CD14-positive monocyte (primary cell): ENCODE measurements around the gene STK32C. TPM values are rescaled to one million over a fixed set of nuclear protein-coding genes. Genes with fewer than 3 reads are reported as not detected.

Source experiments
- DNase-seq, 3 donors: peaks; one replicate each; pipeline ENCODE4 v3.0.0-alpha.2; 2011 to 2022
- H2AFZ ChIP-seq: 2 replicates; pipeline ENCODE4 v1.6.0; 2012; ENCODE audit warnings: mild to moderate bottlenecking, low read depth, low read length, inconsistent platforms; ENCODE audit not compliant: insufficient read depth, poor library complexity, severe bottlenecking
- H3K27ac ChIP-seq, 2 donors: 1 replicate in 1 of 2; 2 replicates in 1 of 2; pipeline ENCODE4 v1.5.1; 2012 to 2013; ENCODE audit warnings: low read length in 2 of 2, control low read depth in 1 of 2, inconsistent platforms in 1 of 2, low read depth in 1 of 2, mild to moderate bottlenecking in 1 of 2
- H3K27me3 ChIP-seq, 2 donors: one replicate each; pipeline versions ENCODE4 v1.6.0 to v1.6.1; 2011 to 2013; ENCODE audit warnings: low read length in 2 of 2; ENCODE audit not compliant: control insufficient read depth in 2 of 2, insufficient read depth in 2 of 2
- H3K36me3 ChIP-seq, 2 donors: replicated peaks in 1 of 2; 1 replicate in 1 of 2; 2 replicates in 1 of 2; pipeline versions ENCODE4 v1.5.1 to v1.6.1; 2012 to 2013; ENCODE audit warnings: low read length in 2 of 2, control low read depth in 1 of 2, inconsistent platforms in 1 of 2, mild to moderate bottlenecking in 1 of 2; ENCODE audit not compliant: insufficient read depth in 2 of 2, control insufficient read depth in 1 of 2
- H3K4me1 ChIP-seq, 2 donors: 1 replicate in 1 of 2; 2 replicates in 1 of 2; pipeline versions ENCODE4 v1.5.1 to v1.6.1; 2012 to 2013; ENCODE audit warnings: low read length in 2 of 2, control low read depth in 1 of 2, inconsistent platforms in 1 of 2, mild to moderate bottlenecking in 1 of 2, moderate library complexity in 1 of 2; ENCODE audit not compliant: insufficient read depth in 2 of 2, control insufficient read depth in 1 of 2
- H3K4me2 ChIP-seq: replicated peaks from 2 replicates; pipeline ENCODE3; 2012; ENCODE audit warnings: low read length, moderate library complexity, mild to moderate bottlenecking; ENCODE audit not compliant: poor library complexity, severe bottlenecking; ENCODE audit errors: extremely low read depth
- H3K4me3 ChIP-seq, 3 experiments: fragments of 200-600 bp in 1 of 3; sonication (generic) in 1 of 3; replicated peaks in 1 of 3; 1 replicate in 2 of 3; 2 replicates in 1 of 3; pipeline ENCODE4 v1.5.1; 2011 to 2013; ENCODE audit warnings: low read length in 3 of 3, mild to moderate bottlenecking in 3 of 3, control low read depth in 2 of 3, low read depth in 2 of 3, inconsistent platforms in 1 of 3, moderate library complexity in 1 of 3
- H3K79me2 ChIP-seq: 2 replicates; pipeline ENCODE4 v1.6.0; 2012; ENCODE audit warnings: mild to moderate bottlenecking, control low read depth, inconsistent platforms, low read length, moderate library complexity; ENCODE audit not compliant: insufficient read depth
- H3K9ac ChIP-seq: 2 replicates; pipeline ENCODE4 v1.6.0; 2017; ENCODE audit warnings: low read length, mild to moderate bottlenecking; ENCODE audit not compliant: insufficient read depth, poor library complexity, severe bottlenecking
- H3K9me3 ChIP-seq, 2 donors: replicated peaks in 1 of 2; 1 replicate in 1 of 2; 2 replicates in 1 of 2; pipeline versions ENCODE4 v1.5.1 to v1.6.1; 2012 to 2013; ENCODE audit warnings: low read length in 2 of 2, control low read depth in 1 of 2; ENCODE audit not compliant: control insufficient read depth in 1 of 2, insufficient read depth in 1 of 2
- H4K20me1 ChIP-seq: 2 replicates; pipeline ENCODE4 v1.6.0; 2012; ENCODE audit warnings: mild to moderate bottlenecking, low read length, control low read depth, moderate library complexity; ENCODE audit not compliant: insufficient read depth
- H3K27ac Mint-ChIP-seq, 7 donors: one replicate each; pipeline ENCODE4 v1.8.0; 2020; ENCODE audit warnings: mild to moderate bottlenecking in 7 of 7, mixed read lengths in 7 of 7, moderate library complexity in 6 of 7, inconsistent platforms in 2 of 7
- H3K27me3 Mint-ChIP-seq, 3 donors: one replicate each; pipeline ENCODE4 v1.8.0; 2021 to 2022; ENCODE audit warnings: low read depth in 3 of 3, mild to moderate bottlenecking in 3 of 3, mixed read lengths in 3 of 3, moderate library complexity in 3 of 3, inconsistent platforms in 1 of 3
- H3K36me3 Mint-ChIP-seq, 2 donors: one replicate each; pipeline ENCODE4 v1.8.0; 2020; ENCODE audit warnings: mixed read lengths in 2 of 2, inconsistent platforms in 1 of 2, mild to moderate bottlenecking in 1 of 2
- H3K4me1 Mint-ChIP-seq: one replicate; pipeline ENCODE4 v1.8.0; 2020; ENCODE audit warnings: mild to moderate bottlenecking, mixed read lengths
- H3K4me3 Mint-ChIP-seq, 2 donors: one replicate each; pipeline ENCODE4 v1.8.0; 2020; ENCODE audit warnings: mild to moderate bottlenecking in 2 of 2, mixed read lengths in 2 of 2, moderate library complexity in 1 of 2
- H3K9me3 Mint-ChIP-seq, 7 donors: one replicate each; pipeline ENCODE4 v1.8.0; 2020 to 2022; ENCODE audit warnings: mixed read lengths in 7 of 7, mild to moderate bottlenecking in 6 of 7, moderate library complexity in 6 of 7, inconsistent platforms in 2 of 7
- CTCF ChIP-seq: fragments of 200-600 bp; IDR thresholded peaks from one replicate; pipeline ENCODE4 v1.8.0; 2022; ENCODE audit warnings: antibody characterized with exemption, mild to moderate bottlenecking
- WGBS: methylation state at CpG from one replicate; pipeline ENCODE4 v1.1.5; 2013; ENCODE audit warnings: missing lambda C conversion rate; ENCODE audit not compliant: insufficient coverage; 5-methylcytosine and 5-hydroxymethylcytosine counted together
- intact Hi-C, 2 donors: fragments of 100-400 bp; cut with micrococcal nuclease; formaldehyde crosslinking; loops; one replicate each; pipeline versions ENCODE4 v1.15.0 to v1.15.1; 2023
- polyA plus RNA-seq, 3 donors: library from polyadenylated mRNA; depleted of rRNA in 1 of 3; unstranded in 2 of 3; stranded (reverse) in 1 of 3; fragments of 300-500 nt in 2 of 3; fragments of >200 nt in 1 of 3; fragmentation: Illumina TruSeq in 2 of 3; gene quantifications; 1 replicate in 2 of 3; 2 replicates in 1 of 3; pipeline ENCODE4 v1.2.3, GENCODE V29; 2012 to 2021

Gene STK32C
- polyA plus RNA-seq, 3 donors = 13.6 to 22.8 (median 18.4) TPM

DNA sequence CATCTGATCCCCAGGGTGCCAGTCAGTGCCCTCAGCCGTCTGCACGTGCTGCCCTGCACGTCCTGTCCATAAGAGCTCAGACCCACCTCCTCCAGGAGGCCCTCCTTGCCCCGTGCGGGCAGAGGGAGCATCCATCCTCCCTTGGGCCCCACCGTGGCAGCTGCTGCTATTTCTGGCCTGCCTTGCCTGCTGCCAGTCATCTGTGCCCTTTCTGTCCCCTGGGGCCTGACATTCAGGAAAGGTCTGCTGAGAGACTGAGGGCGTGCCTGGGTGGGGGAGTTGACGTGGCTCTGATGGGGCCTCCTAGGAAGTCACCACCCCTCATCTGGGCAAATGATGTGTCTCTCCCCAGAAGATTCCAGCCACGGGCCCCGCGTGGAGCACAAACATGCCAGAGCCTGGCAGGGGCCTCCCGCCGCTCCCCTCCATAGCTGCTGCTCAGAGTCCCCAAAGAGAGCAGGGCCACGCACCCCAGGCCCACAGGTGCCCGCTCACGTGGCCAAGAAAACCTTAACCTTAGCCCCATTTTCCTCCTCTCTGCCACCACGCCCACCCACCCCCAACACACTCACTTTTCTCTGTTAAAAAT, 99.2 kb downstream of the STK32C start:
- Histone ChIP-seq H3K9me3 (peaks cover 0 to 5% of the 10 kb centered on the region in 2 donors), H3K4me2 (no peak overlapping the region), H3K4me3 (no peak overlapping the region), H3K27me3 (no peaks in the 10 kb centered on the region), H3K4me1 (no peaks in the 10 kb centered on the region), H3K27ac (no peak overlapping the region), H3K9ac (no peak overlapping the region), H3K36me3 (no peaks in the 10 kb centered on the region), H2AFZ (no peak overlapping the region), H3K79me2 (no peaks in the 10 kb centered on the region), H4K20me1 (no peaks in the 10 kb centered on the region)
- Mint-ChIP-seq H3K4me1 (no peaks in the 10 kb centered on the region), H3K36me3 (peaks cover 22% of the 10 kb centered on the region in 2 donors), H3K27me3 (peaks cover 0 to 4% (median 1%) of the 10 kb centered on the region in 3 donors), H3K9me3 (peaks cover 0 to 8% (median 2%) of the 10 kb centered on the region in 7 donors), H3K4me3 (no peak overlapping the region), H3K27ac (peak overlapping the region in 1 of 7 donors; percentile 36)
- no peak for DNase-seq
- intact Hi-C loops = no loop called here
- WGBS = 89% methylated on average over 12 of the region's 17 CpGs
- TF ChIP-seq CTCF = no peak

GRCh38 chr10:132207536-132208461, 100.0 kb downstream of the STK32C start:
- DNase-seq = no peak

More at GRCh38 chr10:132207536-132208461, 100.0 kb downstream of the STK32C start:
- Mint-ChIP-seq H3K9me3 (peaks cover 0 to 3% (median 0%) of the 10 kb centered on the region in 7 donors), H3K4me3 (no peak overlapping the region), H3K27ac (no peak overlapping the region), H3K36me3 (peaks cover 18 to 20% of the 10 kb centered on the region in 2 donors), H3K4me1 (no peaks in the 10 kb centered on the region), H3K27me3 (peaks cover 0 to 4% (median 0%) of the 10 kb centered on the region in 3 donors)
- no peak for TF ChIP-seq CTCF
- H3K36me3 ChIP-seq = no peaks in the 10 kb centered on the region
- WGBS = 94% methylated on average over 47 of the region's 48 CpGs
- H3K4me1 ChIP-seq = no peaks in the 10 kb centered on the region
- no peak overlapping the region for H3K9ac ChIP-seq
- H3K9me3 ChIP-seq = no peaks in the 10 kb centered on the region
- no peak overlapping the region for H3K4me2 ChIP-seq
- intact Hi-C loops = no loop called here
- no peaks in the 10 kb centered on the region for H4K20me1 ChIP-seq
- H3K4me3 ChIP-seq = no peak overlapping the region
- H3K79me2 ChIP-seq = no peaks in the 10 kb centered on the region
- H2AFZ ChIP-seq = no peak overlapping the region
- H3K27me3 ChIP-seq = no peaks in the 10 kb centered on the region
- H3K27ac ChIP-seq = no peak overlapping the region
